ENCODE results near the gene HCAR2. TPM values are rescaled to one million over a fixed set of nuclear protein-coding genes. Genes with fewer than 3 reads are reported as not detected.

The HCAR2 gene
- total RNA-seq, 1 experiment from 2014 or later, result not detected

GRCh38 chr12:122686538-122686937, 16.6 kb downstream of the HCAR2 start:
- H2AK5ac ChIP-seq (ENCODE audit: insufficient read length, low read length), result no peak overlapping the region
- H3K79me1 ChIP-seq (ENCODE audit: insufficient read depth, low read depth, low read length, poor library complexity, severe bottlenecking), result no peaks in the 10 kb centered on the region
- H3K27ac ChIP-seq (ENCODE audit: insufficient read length, low read depth, low read length), result no peak overlapping the region
- Mint-ChIP-seq H3K36me3 (ENCODE audit: insufficient read depth in 1 of 3, low read depth in 3 of 3) (no peaks in the 10 kb centered on the region), H3K27me3 (ENCODE audit: low read depth) (no peaks in the 10 kb centered on the region; the same call in 1 of the 2 replicates), H3K27ac (no peak overlapping the region), H3K4me3 (no peak overlapping the region), H3K9me3 (no peaks in the 10 kb centered on the region), H3K4me1 (peaks cover 3 to 20% of the 10 kb centered on the region in 2 experiments)
- no peak overlapping the region for H2BK15ac ChIP-seq (ENCODE audit: low read depth, low read length)
- no peak overlapping the region for H3K9ac ChIP-seq (ENCODE audit: extremely low read depth, insufficient read length, low read length)
- H3K4ac ChIP-seq (ENCODE audit: low read depth, low read length), result no peak overlapping the region
- no peak overlapping the region for H4K5ac ChIP-seq (ENCODE audit: insufficient read length, low read depth, low read length)
- no peak for TF ChIP-seq CTCF (conservative IDR thresholded peaks at IDR 0.05)
- H2BK5ac ChIP-seq (ENCODE audit: insufficient read length, low read length), result no peak overlapping the region
- no CpG with 5 or more reads among the region's 3 CpGs for WGBS (ENCODE audit: extremely low coverage, insufficient read length, low lambda C conversion rate)
- no peak overlapping the region for H3K4me2 ChIP-seq (ENCODE audit: insufficient read depth, insufficient read length, low read length)
- no peak for DNase-seq
- no peak overlapping the region for H3K18ac ChIP-seq (ENCODE audit: insufficient read length, low read depth, low read length)
- no peak overlapping the region for H2BK20ac ChIP-seq (ENCODE audit: low read depth, low read length, poor library complexity, severe bottlenecking)
- no peak overlapping the region for H2BK120ac ChIP-seq (ENCODE audit: low read depth, low read length, poor library complexity, severe bottlenecking)
- H2BK12ac ChIP-seq (ENCODE audit: insufficient read length, low read depth, low read length), result no peak overlapping the region
- H3K23me2 ChIP-seq (ENCODE audit: insufficient read length, low read depth, low read length, poor library complexity, severe bottlenecking), result no peaks in the 10 kb centered on the region
- H3K56ac ChIP-seq (ENCODE audit: insufficient read length, low read depth, low read length), result no peak overlapping the region
- no peak overlapping the region for H4K8ac ChIP-seq (replicated peaks; ENCODE audit: insufficient read length, low read depth, low read length)
- no peaks in the 10 kb centered on the region for H3K9me3 ChIP-seq (ENCODE audit: control insufficient read depth, low read depth, low read length)
- no peaks in the 10 kb centered on the region for H4K20me1 ChIP-seq (ENCODE audit: control insufficient read depth, insufficient read depth, insufficient read length)
- no peak overlapping the region for H2AFZ ChIP-seq (ENCODE audit: low read length)
- no peak overlapping the region for H3K14ac ChIP-seq (ENCODE audit: insufficient read depth, low read length)
- H3K79me2 ChIP-seq (ENCODE audit: insufficient read depth, low read length), result no peaks in the 10 kb centered on the region
- no peak overlapping the region for H3K23ac ChIP-seq (ENCODE audit: insufficient read length, low read depth, low read length)
- no peaks in the 10 kb centered on the region for H3K27me3 ChIP-seq (ENCODE audit: insufficient read depth, low read length)
- no peaks in the 10 kb centered on the region; the same call in 1 of the 2 replicates for H3K4me1 ChIP-seq (ENCODE audit: insufficient read depth, low read length)
- H3T11ph ChIP-seq (ENCODE audit: low read length), result no peak overlapping the region
- H4K91ac ChIP-seq (ENCODE audit: insufficient read length, low read depth, low read length), result no peak overlapping the region
